Transverse colon (tissue), 4 donors: ENCODE measurements around the gene NCAPD2. TPM values are rescaled to one million over a fixed set of nuclear protein-coding genes. Genes with fewer than 3 reads are reported as not detected.
A peak's percentile ranks its signal among the peaks of the same experiment; 100 is the strongest.

Source experiments
- DNase-seq: peaks from one replicate; pipeline ENCODE4 v3.0.0-alpha.2; 2019
- H3K27ac ChIP-seq, 4 donors: fragments of 200-600 bp; sonication (generic); 2 replicates each; pipeline ENCODE4 v1.5.1; 2016 to 2018; ENCODE audit warnings: inconsistent platforms in 4 of 4
- H3K27me3 ChIP-seq: fragments of 200-600 bp; sonication (generic); 2 replicates; pipeline ENCODE4 v1.5.1; 2017; ENCODE audit warnings: inconsistent platforms
- H3K36me3 ChIP-seq, 4 donors: fragments of 200-600 bp; sonication (generic); 2 replicates each; pipeline ENCODE4 v1.5.1; 2017 to 2019; ENCODE audit warnings: inconsistent platforms in 4 of 4
- H3K4me1 ChIP-seq, 4 donors: fragments of 200-600 bp; sonication (generic); 2 replicates each; pipeline ENCODE4 v1.5.1; 2017 to 2020; ENCODE audit warnings: inconsistent platforms in 4 of 4
- H3K4me3 ChIP-seq, 4 donors: fragments of 200-600 bp; sonication (generic); 1 replicate in 1 of 4; 2 replicates in 3 of 4; pipeline versions ENCODE4 v1.5.1 to v1.6.1; 2017 to 2019; ENCODE audit warnings: inconsistent platforms in 4 of 4
- H3K9me3 ChIP-seq, 2 donors: fragments of 200-600 bp; sonication (generic); 2 replicates each; pipeline ENCODE4 v1.5.1; 2017 to 2019; ENCODE audit warnings: inconsistent platforms in 2 of 2
- CTCF ChIP-seq, 5 experiments: fragments of 200-600 bp in 3 of 5; fragments of 450-650 bp in 2 of 5; sonication (generic) in 3 of 5; IDR thresholded peaks; 1 replicate in 2 of 5; 2 replicates in 3 of 5; pipeline ENCODE4 v1.5.1; 2016 to 2017; ENCODE audit warnings: antibody characterized with exemption in 5 of 5, inconsistent platforms in 3 of 5, mild to moderate bottlenecking in 2 of 5, moderate library complexity in 1 of 5
- EP300 ChIP-seq: sonication (generic); formaldehyde crosslinking; IDR thresholded peaks from one replicate; pipeline ENCODE4 v1.6.1; 2017; ENCODE audit warnings: antibody characterized with exemption, low read depth
- POLR2A ChIP-seq: fragments of 450-650 bp; IDR thresholded peaks from one replicate; pipeline ENCODE4 v1.6.1; 2016; ENCODE audit warnings: antibody characterized with exemption, mild to moderate bottlenecking, moderate library complexity
- POLR2AphosphoS5 ChIP-seq, 3 donors: sonication (generic); formaldehyde crosslinking; IDR thresholded peaks; one replicate each; pipeline ENCODE4 v1.6.1; 2016; ENCODE audit warnings: antibody characterized with exemption in 3 of 3
- WGBS, 2 donors: methylation state at CpG; one replicate each; pipeline ENCODE4 v1.1.5; 2018; ENCODE audit warnings: low coverage in 1 of 2; 5-methylcytosine and 5-hydroxymethylcytosine counted together
- in situ Hi-C, 4 donors: fragments of 200-750 bp; cut with MboI; loops; one replicate each; pipeline versions ENCODE4 v1.15.0 to v1.15.1; 2017; ENCODE audit warnings: low sequenced_read_pairs in 3 of 4, low pct_ligation_motif_present in 1 of 4, low pct_unique_long_range_greater_than_20kb in 1 of 4
- intact Hi-C: fragments of 100-400 bp; cut with DNase I; formaldehyde crosslinking; loops from one replicate; pipeline ENCODE4 v1.15.1; 2023; ENCODE audit warnings: low total_unique reads
- total RNA-seq, 4 donors: library from RNA; depleted of rRNA; stranded (reverse); fragments of >200 nt; gene quantifications; one replicate each; pipeline ENCODE4 v1.1.0, GENCODE V29; 2016

Gene NCAPD2
- total RNA-seq, 4 donors from 2014 or later = 18.3 to 20.2 (median 19.2) TPM

- in situ Hi-C loops (loop anchor here in 3 of 4 donors (5.0 to 25.0 kb wide), 4 partner anchors 103 to 203 kb away; partner anchors contain the start of genes CD27 (in 1 of the 3) and TNFRSF1A (in 1 of the 3)), intact Hi-C loops (no loop called here)
- TF ChIP-seq CTCF (IDR thresholded peaks at IDR 0.05) (no peak), POLR2A (peak; percentile 77), EP300 (no peak), POLR2AphosphoS5 (IDR thresholded peaks at IDR 0.05) (peak; percentile 83 to 91 (median 85))
- Histone ChIP-seq H3K9me3 (no peaks in the 10 kb centered on the region), H3K4me3 (peak overlapping the region in 2 of 4 donors; percentile 28 to 29), H3K27ac (peak overlapping the region; percentile 89 to 98 (median 96)), H3K36me3 (peaks cover 0 to 16% (median 10%) of the 10 kb centered on the region in 4 donors), H3K27me3 (no peaks in the 10 kb centered on the region), H3K4me1 (peaks cover 28 to 77% (median 59%) of the 10 kb centered on the region in 4 donors)
- DNase-seq = peak; percentile 96
- WGBS, 2 donors = 0 to 28% methylated on average over 3 to 35 of the region's 35 CpGs
Observed at GRCh38 chr12:6540181-6540877, 46.4 kb downstream of the NCAPD2 start.

- no peak for DNase-seq
- Histone ChIP-seq H3K4me1 (peaks cover 16 to 64% (median 48%) of the 10 kb centered on the region in 4 donors), H3K36me3 (peaks cover 0 to 13% (median 8%) of the 10 kb centered on the region in 4 donors), H3K27ac (peak overlapping the region; percentile 89 to 98 (median 96)), H3K27me3 (no peaks in the 10 kb centered on the region), H3K9me3 (no peaks in the 10 kb centered on the region), H3K4me3 (no peak overlapping the region)
- intact Hi-C loops (no loop called here), in situ Hi-C loops (loop anchor here in 3 of 4 donors (5.0 to 25.0 kb wide), 4 partner anchors 104 to 204 kb away; partner anchors contain the start of genes CD27 (in 1 of the 3) and TNFRSF1A (in 1 of the 3))
- 83% methylated on average over 25 of the region's 26 CpGs; no CpG with 5 or more reads in 1 of the 2 donors for WGBS, 2 donors
- TF ChIP-seq CTCF (IDR thresholded peaks at IDR 0.05) = no peak
- TF ChIP-seq POLR2AphosphoS5 (IDR thresholded peaks at IDR 0.05) = no peak
- TF ChIP-seq POLR2A = no peak
- TF ChIP-seq EP300 = no peak
Observed at GRCh38 chr12:6541371-6542165, 47.7 kb downstream of the NCAPD2 start.

- Histone ChIP-seq H3K4me3 (no peak overlapping the region), H3K27ac (peak overlapping the region; percentile 89 to 98 (median 96)), H3K9me3 (no peaks in the 10 kb centered on the region), H3K36me3 (peaks cover 0 to 13% (median under 1%) of the 10 kb centered on the region in 4 donors), H3K27me3 (no peaks in the 10 kb centered on the region), H3K4me1 (peaks cover 14 to 56% (median 42%) of the 10 kb centered on the region in 4 donors)
- DNase-seq = peak; percentile 85
- intact Hi-C loops (no loop called here), in situ Hi-C loops (loop anchor here in 3 of 4 donors (5.0 to 25.0 kb wide), 4 partner anchors 105 to 205 kb away; partner anchors contain the start of genes CD27 (in 1 of the 3) and TNFRSF1A (in 1 of the 3))
- WGBS, 2 donors = 37 to 52% methylated on average over 2 to 13 of the region's 13 CpGs
- TF ChIP-seq CTCF (IDR thresholded peaks at IDR 0.05) = no peak
- peak; percentile 57 for TF ChIP-seq POLR2A
- peak; percentile 63 to 79 (median 67) for TF ChIP-seq POLR2AphosphoS5 (IDR thresholded peaks at IDR 0.05)
Observed at GRCh38 chr12:6542209-6543009, 48.5 kb downstream of the NCAPD2 start.
